Heart left ventricle (tissue), 16 donors: Measurements from ENCODE around the gene CCDC74B. TPM values are rescaled to one million over a fixed set of nuclear protein-coding genes. Genes with fewer than 3 reads are reported as not detected.
"Not testable (repeated sequence)": the region's sequence is repeated elsewhere in the genome, so short reads cannot be mapped to it uniquely, and the experiment has no call there.

ENCODE experiments used
- ATAC-seq, 4 donors: fragments of 200-7000 bp; cut with Tn5 transposase; one replicate each; pipeline ENCODE4 v1.9.1; 2020 to 2022; ENCODE audit warnings: moderate library complexity in 4 of 4, mild to moderate bottlenecking in 3 of 4, moderate number of reproducible peaks in 1 of 4
- DNase-seq, 5 donors: peaks; one replicate each; pipeline ENCODE4 v3.0.0-alpha.2; 2020
- H3K27ac ChIP-seq, 12 donors: fragments of 200-600 bp; sonication (generic) in 4 of 12; one replicate each; pipeline versions ENCODE4 v1.5.0 to v1.8.0; 2016 to 2022; ENCODE audit warnings: mild to moderate bottlenecking in 2 of 12
- H3K27me3 ChIP-seq, 9 donors: fragments of 200-600 bp; sonication (generic) in 2 of 9; one replicate each; pipeline versions ENCODE4 v1.5.1 to v1.8.0; 2016 to 2022; ENCODE audit warnings: mild to moderate bottlenecking in 3 of 9
- H3K36me3 ChIP-seq, 9 donors: fragments of 200-600 bp; sonication (generic) in 2 of 9; one replicate each; pipeline versions ENCODE4 v1.5.0 to v1.8.0; 2018 to 2022; ENCODE audit warnings: mild to moderate bottlenecking in 2 of 9
- H3K4me1 ChIP-seq, 12 donors: fragments of 200-600 bp; sonication (generic) in 4 of 12; one replicate each; pipeline versions ENCODE4 v1.5.0 to v1.8.0; 2016 to 2022; ENCODE audit warnings: mild to moderate bottlenecking in 3 of 12
- H3K4me3 ChIP-seq, 12 donors: fragments of 200-600 bp; sonication (generic) in 4 of 12; one replicate each; pipeline versions ENCODE4 v1.5.0 to v1.8.0; 2017 to 2022; ENCODE audit warnings: mild to moderate bottlenecking in 9 of 12, moderate library complexity in 4 of 12
- H3K9me3 ChIP-seq, 12 donors: fragments of 200-600 bp; sonication (generic) in 4 of 12; one replicate each; pipeline versions ENCODE4 v1.5.0 to v1.8.0; 2016 to 2022; ENCODE audit warnings: mild to moderate bottlenecking in 1 of 12
- CTCF ChIP-seq, 12 donors: fragments of 200-600 bp; sonication (generic) in 4 of 12; IDR thresholded peaks; one replicate each; pipeline versions ENCODE4 v1.5.0 to v1.8.0; 2018 to 2022; ENCODE audit warnings: antibody characterized with exemption in 12 of 12, mild to moderate bottlenecking in 5 of 12
- POLR2A ChIP-seq, 2 donors: fragments of 450-650 bp; IDR thresholded peaks; one replicate each; pipeline ENCODE4 v1.6.1; 2017; ENCODE audit warnings: antibody characterized with exemption in 2 of 2, mild to moderate bottlenecking in 2 of 2, moderate library complexity in 2 of 2
- WGBS, 4 donors: extraction: QIAGEN DNeasy Blood & Tissue Kit in 2 of 4; methylation state at CpG; one replicate each; pipeline versions ENCODE4 v1.1.5 to v1.1.7; 2013 to 2018; 5-methylcytosine and 5-hydroxymethylcytosine counted together
- intact Hi-C, 10 donors: fragments of 100-400 bp; cut with DNase I; formaldehyde crosslinking; loops; one replicate each; pipeline versions ENCODE4 v1.11.1 to v1.14.2; 2022
- polyA plus RNA-seq, 2 donors: library from polyadenylated mRNA; stranded (reverse); fragments of 200-250 nt; gene quantifications; one replicate each; pipeline ENCODE4 v1.2.3, GENCODE V29; 2013
- total RNA-seq, 9 donors: library from RNA; depleted of rRNA in 2 of 9; stranded (reverse); fragments of >200 nt in 2 of 9; fragmentation: NEBNext Ultra II Directional in 3 of 9; extraction: Animal tissue kit (Norgen Biotek cat#: 25700) in 3 of 9; gene quantifications; one replicate each; pipeline versions ENCODE4 v1.1.0 to v1.2.4, GENCODE V29; 2016 to 2023
- donor health status: ischemic (EF 13 %, LVEDD 7.1; RV severe dilation, severe dysfunction).
- donor health status: healthy with polysubstance abuse.
- donor health status: DM: no; HTN: yes; CAD: no.
- donor health status: DM: no; HTN: no; CAD: no.
- donor health status: ischemic (EF 25% LVEDD 6.9; RV normal size, moderate dysfunction).
- donor health status: ischemic (EF 25% LVEDD 5.7; RV mildly dilated, moderate dysfunction).
- donor health status: healthy.
- donor health status: DM: yes; HTN: yes; CAD: no.
- donor health status: ischemic (EF 35%, LVEDD 5.7; RV mildly dilated, moderate dysfunction).
- donor health status: nonischemic (EF 11% LVEDD 7.7; RV severe dilation, severe dysfunction).
- donor health status: DM: yes; HTN: yes; CAD: no.
- donor health status: PGD.
- donor health status: ischemic (EF 29% LVEDD 5.4; RV normal size, mild dysfunction).
- donor health status: nonischemic (EF 23%, LVEDD 6.1; RV moderate dilation, normal function).

CCDC74B gene
- total and polyA plus RNA-seq, 11 donors, result 0.14 to 2.3 (median 0.52) TPM; not detected in 1

DNA sequence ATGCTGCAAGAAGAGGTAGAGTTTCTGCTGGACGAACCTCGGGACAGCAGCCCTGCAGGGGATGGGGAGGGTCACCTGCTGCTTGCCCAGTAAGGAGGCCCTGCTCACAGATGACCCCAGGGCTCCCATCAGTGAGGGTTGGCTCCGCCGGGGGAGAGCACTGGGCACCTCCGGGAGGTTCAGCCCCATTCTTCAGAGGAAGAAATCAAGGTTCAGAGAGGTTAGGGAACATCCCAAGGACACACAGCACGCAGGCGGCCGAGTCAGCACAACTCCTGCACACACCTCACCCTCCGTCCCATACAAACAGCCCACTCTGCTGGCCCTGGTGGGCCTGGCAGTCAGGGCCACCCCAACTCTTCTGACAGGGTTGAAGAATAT, 11.7 kb upstream of the CCDC74B start:
- no peaks in the 10 kb centered on the region for H3K27me3 ChIP-seq
- H3K4me3 ChIP-seq, result no peak overlapping the region
- no peaks in the 10 kb centered on the region for H3K9me3 ChIP-seq
- peaks cover 0 to 16% (median 0%) of the 10 kb centered on the region in 12 donors for H3K4me1 ChIP-seq
- ATAC-seq, result no peak
- no peak overlapping the region for H3K27ac ChIP-seq
- peaks cover 0 to 47% (median 28%) of the 10 kb centered on the region in 9 donors for H3K36me3 ChIP-seq
- intact Hi-C loops, result loop anchor here in 6 of 10 donors (2.0 to 10.0 kb wide), 3 partner anchors 176 to 178 kb away; no protein-coding TSS in a partner anchor
- DNase-seq, result no peak
- TF ChIP-seq CTCF (IDR thresholded peaks at IDR 0.05), result no peak
- TF ChIP-seq POLR2A (IDR thresholded peaks at IDR 0.05), result no peak
- WGBS, 4 donors, result 81 to 94% (median 91%) methylated on average over 6 to 9 of the region's 9 CpGs

DNA sequence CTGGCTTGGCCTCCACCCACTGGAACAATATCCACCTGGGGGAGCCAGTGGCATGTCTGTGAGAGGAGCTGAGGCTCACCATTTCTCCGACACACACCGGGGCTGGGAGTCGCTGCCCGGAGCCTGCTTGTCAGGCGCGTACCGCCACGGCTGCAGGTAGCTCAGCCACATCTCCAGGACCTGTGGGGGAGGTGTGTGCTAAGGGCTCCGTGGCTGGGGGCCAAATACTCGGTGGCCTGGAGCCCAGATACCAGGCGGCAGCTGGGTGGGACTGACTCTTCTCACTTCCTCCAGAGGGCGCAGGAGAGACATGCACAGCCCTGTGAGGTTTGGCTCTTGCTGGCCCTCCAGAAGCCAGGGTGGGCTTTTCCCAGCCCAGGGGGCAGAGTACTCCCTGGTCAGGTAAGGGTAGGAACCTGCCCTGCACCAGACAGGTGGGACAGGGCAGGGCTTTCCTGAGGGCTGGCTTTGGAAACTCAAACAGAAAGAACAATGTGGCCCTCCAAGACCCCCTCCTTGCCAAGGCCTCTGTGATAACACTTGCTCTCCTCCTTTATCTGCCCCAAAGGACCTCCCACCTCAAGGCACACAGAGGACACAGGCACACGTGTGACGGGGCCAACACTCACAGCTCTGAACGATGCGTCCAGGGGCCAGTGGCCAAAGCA, 11.2 kb upstream of the CCDC74B start:
- DNase-seq (peak; percentile 54 to 80 (median 74)), ATAC-seq (peak; percentile 55 to 76 (median 68))
- H3K27ac ChIP-seq, H3K4me3 ChIP-seq, H3K9me3 ChIP-seq, H3K27me3 ChIP-seq: not testable (repeated sequence)
- peak; percentile 38 to 69 (median 56) for TF ChIP-seq CTCF (IDR thresholded peaks at IDR 0.05)
- 19 to 45% (median 38%) methylated on average over 5 to 16 of the region's 16 CpGs for WGBS, 4 donors
- intact Hi-C loops, result loop anchor here in 6 of 10 donors (2.0 to 10.0 kb wide), 3 partner anchors 176 to 179 kb away; no protein-coding TSS in a partner anchor
- H3K4me1 ChIP-seq, result peaks cover 0 to 12% (median 0%) of the 10 kb centered on the region in 12 donors
- peaks cover 0 to 46% (median 28%) of the 10 kb centered on the region in 9 donors for H3K36me3 ChIP-seq

GRCh38 chr2:130154773-130155765, 10.2 kb upstream of the CCDC74B start:
- no peak overlapping the region for H3K4me3 ChIP-seq
- H3K27me3 ChIP-seq, result no peaks in the 10 kb centered on the region
- intact Hi-C loops, result loop anchor here in 5 of 10 donors (5.0 to 10.0 kb wide), 2 partner anchors 177 to 180 kb away; no protein-coding TSS in a partner anchor
- H3K27ac ChIP-seq, result no peak overlapping the region
- H3K36me3 ChIP-seq, result peaks cover 0 to 44% (median 26%) of the 10 kb centered on the region in 9 donors
- 94 to 96% (median 95%) methylated on average over 23 to 29 of the region's 29 CpGs for WGBS, 4 donors
- no peak for DNase-seq
- TF ChIP-seq CTCF (IDR thresholded peaks at IDR 0.05) (no peak), POLR2A (IDR thresholded peaks at IDR 0.05) (no peak)
- ATAC-seq, result no peak
- no peaks in the 10 kb centered on the region for H3K9me3 ChIP-seq
- peaks cover 0 to 6% (median 0%) of the 10 kb centered on the region in 12 donors for H3K4me1 ChIP-seq

GRCh38 chr2:130154423-130154770, 9.5 kb upstream of the CCDC74B start:
- not testable (repeated sequence) for DNase-seq, H3K27me3 ChIP-seq, H3K9me3 ChIP-seq, H3K27ac ChIP-seq, ATAC-seq, H3K4me3 ChIP-seq, H3K4me1 ChIP-seq
- intact Hi-C loops, result loop anchor here in 3 of 10 donors (10.0 kb wide), 1 partner anchor 180 kb away; no protein-coding TSS in a partner anchor
- 81 to 93% (median 92%) methylated on average over 5 to 8 of the region's 8 CpGs for WGBS, 4 donors
- H3K36me3 ChIP-seq, result peaks cover 0 to 41% (median 21%) of the 10 kb centered on the region in 9 donors

DNA sequence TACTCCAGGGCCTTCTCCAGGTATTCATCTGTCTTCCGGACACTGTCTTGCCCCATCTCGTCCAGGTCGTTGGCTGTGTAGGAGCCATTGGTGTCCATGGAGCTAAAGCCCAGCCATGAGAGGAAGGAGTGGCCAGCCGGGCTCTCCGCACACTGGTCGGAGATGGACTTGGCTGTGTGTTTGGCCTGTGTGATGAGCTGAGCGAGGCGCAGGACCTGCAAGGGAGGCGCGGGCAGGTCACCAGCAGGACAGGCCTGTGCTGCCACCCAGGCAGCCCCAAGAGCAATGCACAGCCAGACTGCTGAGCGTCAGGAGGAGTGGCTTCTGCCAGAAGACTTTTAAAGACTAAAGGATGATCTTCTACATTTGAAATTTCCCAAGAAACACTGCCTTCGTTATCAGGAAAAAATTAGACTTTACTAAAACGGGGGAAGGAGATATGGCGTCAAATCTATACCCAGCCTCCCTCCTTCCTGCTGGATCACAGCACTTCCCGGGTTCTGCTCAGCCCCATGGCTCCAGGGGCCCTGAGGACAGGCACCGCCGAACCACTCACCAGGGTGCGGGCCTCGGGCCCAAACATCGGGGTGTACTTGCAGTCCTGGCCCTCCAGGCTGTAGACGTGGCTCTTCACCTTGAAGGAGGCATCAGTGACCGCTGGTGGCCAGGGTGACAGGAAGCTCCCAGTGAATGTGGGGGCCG, 9.0 kb upstream of the CCDC74B start:
- not testable (repeated sequence) for H3K27me3 ChIP-seq, H3K27ac ChIP-seq, H3K4me1 ChIP-seq, DNase-seq, H3K4me3 ChIP-seq, H3K9me3 ChIP-seq, ATAC-seq
- WGBS, 4 donors, result 88 to 94% (median 92%) methylated on average over 13 to 23 of the region's 23 CpGs
- peaks cover 0 to 36% (median 16%) of the 10 kb centered on the region in 9 donors for H3K36me3 ChIP-seq
- intact Hi-C loops, result loop anchor here in 3 of 10 donors (10.0 kb wide), 1 partner anchor 181 kb away; no protein-coding TSS in a partner anchor
